Smooth muscle cell (in vitro differentiated cells): ENCODE measurements around the gene LIME1. TPM values are rescaled to one million over a fixed set of nuclear protein-coding genes. Genes with fewer than 3 reads are reported as not detected.

ENCODE experiments used
- DNase-seq: peaks from one replicate; lab custom pipeline; 2025; ENCODE audit not compliant: unreplicated experiment; lab: John Stamatoyannopoulos, UW
- H2AFZ ChIP-seq: fragments of 200-600 bp; sonication (generic); 2 replicates; pipeline ENCODE4 v1.6.0; 2016; ENCODE audit warnings: antibody characterized with exemption, low read depth, mild to moderate bottlenecking
- H3F3A ChIP-seq: fragments of 200-600 bp; sonication (generic); 2 replicates; pipeline ENCODE4 v1.6.0; 2017; ENCODE audit warnings: antibody characterized with exemption, low read depth
- H3K27ac ChIP-seq: fragments of 200-600 bp; sonication (generic); 2 replicates; pipeline ENCODE4 v1.5.1; 2016; ENCODE audit warnings: low read depth, mild to moderate bottlenecking
- H3K27me3 ChIP-seq: fragments of 200-600 bp; sonication (generic); 2 replicates; pipeline ENCODE4 v1.6.1; 2016; ENCODE audit warnings: low read depth, mild to moderate bottlenecking
- H3K36me3 ChIP-seq: fragments of 200-600 bp; sonication (generic); 2 replicates; pipeline ENCODE4 v1.5.1; 2016; ENCODE audit warnings: low read depth
- H3K4me1 ChIP-seq: fragments of 200-600 bp; sonication (generic); 2 replicates; pipeline ENCODE4 v1.5.1; 2016; ENCODE audit warnings: low read depth
- H3K4me2 ChIP-seq: fragments of 200-600 bp; sonication (generic); 2 replicates; pipeline ENCODE4 v1.6.0; 2016; ENCODE audit warnings: mild to moderate bottlenecking
- H3K4me3 ChIP-seq: fragments of 200-600 bp; sonication (generic); 2 replicates; pipeline ENCODE4 v1.5.1; 2016; ENCODE audit warnings: mild to moderate bottlenecking
- H3K79me2 ChIP-seq: fragments of 200-600 bp; sonication (generic); 2 replicates; pipeline ENCODE4 v1.6.0; 2016; ENCODE audit warnings: low read depth, mild to moderate bottlenecking
- H3K9ac ChIP-seq: fragments of 200-600 bp; sonication (generic); 2 replicates; pipeline ENCODE4 v1.6.0; 2016; ENCODE audit warnings: low read depth
- H3K9me3 ChIP-seq: fragments of 200-600 bp; sonication (generic); replicated peaks from 2 replicates; pipeline ENCODE4 v1.5.1; 2016; ENCODE audit warnings: low read depth
- H4K20me1 ChIP-seq: fragments of 200-600 bp; sonication (generic); 2 replicates; pipeline ENCODE4 v1.6.0; 2016; ENCODE audit warnings: low read depth
- CTCF ChIP-seq: fragments of 200-600 bp; sonication (generic); IDR thresholded peaks from 2 replicates; pipeline ENCODE4 v1.5.1; 2017; ENCODE audit warnings: borderline replicate concordance, mild to moderate bottlenecking, antibody characterized with exemption; ENCODE audit not compliant: insufficient read depth, poor library complexity, severe bottlenecking
- WGBS: methylation state at CpG from one replicate; pipeline ENCODE4 v1.1.7; 2016; ENCODE audit warnings: low lambda C conversion rate; 5-methylcytosine and 5-hydroxymethylcytosine counted together
- polyA plus RNA-seq: library from polyadenylated mRNA; unstranded; fragments of >200 nt; fragmentation: Nextera tagmentation; extraction: Ambion mirVana; gene quantifications from 2 replicates; pipeline ENCODE4 v1.2.1, GENCODE V29; 2016
- total RNA-seq: library from RNA; depleted of rRNA; stranded (reverse); fragments of >200 nt; gene quantifications from 2 replicates; pipeline ENCODE4 v1.2.3, GENCODE V29; 2014

LIME1 gene
- total and polyA plus RNA-seq, 2 experiments from 2014 or later = 6.9 to 7.2 TPM

DNA sequence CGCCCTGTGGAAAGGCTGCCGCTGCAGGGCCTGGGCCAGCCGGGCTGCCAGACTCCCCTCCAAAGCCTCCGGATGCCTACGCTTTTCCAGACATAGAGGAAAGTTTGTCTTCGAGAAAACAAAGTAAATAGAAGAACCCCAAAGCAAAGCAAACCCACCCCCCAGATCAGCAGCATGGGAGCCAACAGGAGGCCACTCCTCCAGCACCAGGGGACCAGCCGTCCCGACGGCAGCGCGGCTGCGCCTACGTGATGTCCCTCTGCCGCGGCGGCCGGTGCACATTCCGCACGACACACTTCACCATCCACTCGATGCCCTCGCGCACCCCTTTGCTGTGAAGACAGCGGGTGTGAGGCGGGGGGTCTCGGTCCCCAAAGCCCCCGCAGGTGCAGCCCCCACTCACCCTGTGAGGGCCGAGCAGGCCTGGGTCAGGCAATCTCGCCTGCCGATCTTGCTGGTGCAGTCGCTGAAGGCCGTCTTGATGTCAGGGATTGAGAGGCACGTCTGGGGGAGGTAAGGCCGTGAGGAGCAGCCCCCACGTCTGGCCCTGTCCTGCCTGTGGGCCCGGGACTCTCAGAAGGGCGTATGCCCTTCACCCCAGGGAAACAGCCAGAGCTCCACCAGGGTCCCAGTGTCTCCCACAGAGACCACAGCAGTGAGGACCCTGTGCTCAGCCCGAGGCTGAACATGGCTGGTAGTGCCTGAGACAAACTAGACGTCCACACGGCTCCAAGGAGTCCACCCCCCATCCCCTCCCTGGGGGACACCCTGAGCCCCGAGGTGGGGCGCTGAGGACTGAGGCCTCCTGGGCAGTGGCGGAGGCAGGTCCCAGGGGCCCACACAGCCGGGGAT is 36.0 kb upstream of the LIME1 start:
- no peaks in the 10 kb centered on the region for H3F3A ChIP-seq
- WGBS = 95% methylated on average over 39 of the region's 43 CpGs
- TF ChIP-seq CTCF = no peak
- no peaks in the 10 kb centered on the region for H3K36me3 ChIP-seq
- no peak overlapping the region for H3K4me3 ChIP-seq
- peaks cover 20% of the 10 kb centered on the region for H3K4me1 ChIP-seq
- H3K79me2 ChIP-seq = no peaks in the 10 kb centered on the region
- peak overlapping the region; percentile 91 for H3K9ac ChIP-seq
- no peak overlapping the region for H2AFZ ChIP-seq
- H3K27ac ChIP-seq = no peak overlapping the region
- H3K27me3 ChIP-seq = no peaks in the 10 kb centered on the region
- H3K9me3 ChIP-seq = no peaks in the 10 kb centered on the region
- H4K20me1 ChIP-seq = no peaks in the 10 kb centered on the region
- DNase-seq = no peak
- no peak overlapping the region for H3K4me2 ChIP-seq

DNA sequence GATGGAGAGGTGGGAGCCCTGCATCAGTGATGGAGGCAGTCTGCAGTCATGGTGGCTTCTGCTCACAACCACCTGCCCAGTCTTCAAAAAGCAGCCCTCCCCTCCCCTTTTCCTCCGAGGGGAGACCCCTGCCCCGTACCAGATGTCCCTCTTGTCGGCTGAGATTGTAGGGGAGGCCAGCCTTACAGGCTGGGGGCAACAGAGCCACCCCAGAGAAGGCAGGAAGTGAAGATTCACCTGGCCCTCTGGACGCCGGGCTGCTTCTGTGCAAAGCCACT is 35.5 kb upstream of the LIME1 start:
- 89% methylated on average over 5 of the region's 5 CpGs for WGBS
- TF ChIP-seq CTCF = no peak
- H3K36me3 ChIP-seq = no peaks in the 10 kb centered on the region
- no peak for DNase-seq
- no peaks in the 10 kb centered on the region for H4K20me1 ChIP-seq
- no peaks in the 10 kb centered on the region for H3K9me3 ChIP-seq
- H3K9ac ChIP-seq = no peak overlapping the region
- H3K79me2 ChIP-seq = peaks cover 5% of the 10 kb centered on the region
- no peak overlapping the region for H3K4me3 ChIP-seq
- H3K27me3 ChIP-seq = no peaks in the 10 kb centered on the region
- H2AFZ ChIP-seq = no peak overlapping the region
- no peaks in the 10 kb centered on the region for H3F3A ChIP-seq
- H3K4me1 ChIP-seq = peaks cover 20% of the 10 kb centered on the region
- no peak overlapping the region for H3K27ac ChIP-seq
- no peak overlapping the region for H3K4me2 ChIP-seq

GRCh38 chr20:63701329-63702035 is 35.0 kb upstream of the LIME1 start:
- Histone ChIP-seq H3K27me3 (no peaks in the 10 kb centered on the region), H3K4me1 (peaks cover 23% of the 10 kb centered on the region), H3K9ac (no peak overlapping the region), H2AFZ (no peak overlapping the region), H3K4me2 (no peak overlapping the region), H3K79me2 (peaks cover 10% of the 10 kb centered on the region), H3F3A (no peaks in the 10 kb centered on the region), H3K4me3 (no peak overlapping the region), H3K36me3 (no peaks in the 10 kb centered on the region), H4K20me1 (no peaks in the 10 kb centered on the region), H3K9me3 (no peaks in the 10 kb centered on the region), H3K27ac (no peak overlapping the region)
- DNase-seq = no peak
- 95% methylated on average over 13 of the region's 14 CpGs for WGBS
- no peak for TF ChIP-seq CTCF
